Measurements from ENCODE around the gene KRT8. TPM values are rescaled to one million over a fixed set of nuclear protein-coding genes. Genes with fewer than 3 reads are reported as not detected.
"Not testable (repeated sequence)": the region's sequence is repeated elsewhere in the genome, so short reads cannot be mapped to it uniquely, and the experiment has no call there.

The KRT8 gene
- total RNA-seq, 1 experiment from 2014 or later: not detected

DNA sequence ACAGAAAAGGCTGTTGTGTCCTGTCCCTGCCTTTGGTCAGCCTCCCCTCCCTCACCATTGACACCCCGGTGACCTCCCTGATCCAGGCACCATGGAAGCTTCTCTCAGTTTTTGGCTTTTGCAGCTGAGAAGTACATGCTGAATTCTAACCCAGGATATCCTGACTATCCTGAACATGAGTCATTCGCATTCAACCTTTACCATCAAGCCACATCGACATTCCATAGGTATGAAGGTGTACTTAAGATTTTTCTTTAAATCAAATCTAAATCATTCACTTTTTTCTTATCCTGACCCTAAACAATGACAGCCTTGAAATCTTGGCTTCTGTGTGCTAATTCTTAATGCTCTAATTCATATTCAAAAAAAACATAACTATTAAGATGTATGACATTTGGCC is 47.4 kb downstream of the KRT8 start:
- Histone ChIP-seq H3K4me3 (ENCODE audit: low read length) (no peak overlapping the region), H4K20me1 (ENCODE audit: insufficient read depth, low read depth, low read length) (no peaks in the 10 kb centered on the region), H3K9me3 (ENCODE audit: low read length) (no peaks in the 10 kb centered on the region), H3K9ac (ENCODE audit: low read length) (no peak overlapping the region), H2AFZ (ENCODE audit: low read length) (no peak overlapping the region), H3K27me3 (ENCODE audit: low read length) (no peaks in the 10 kb centered on the region), H3K4me2 (ENCODE audit: low read depth, low read length, poor library complexity, severe bottlenecking) (no peak overlapping the region), H3K36me3 (ENCODE audit: insufficient read depth, low read length) (no peaks in the 10 kb centered on the region), H3K27ac (ENCODE audit: low read length) (no peak overlapping the region), H3K9me2 (replicated peaks; ENCODE audit: insufficient read depth, low read length) (no peaks in the 10 kb centered on the region), H3K4me1 (ENCODE audit: low read length) (no peaks in the 10 kb centered on the region), H3K79me2 (ENCODE audit: low read length) (no peaks in the 10 kb centered on the region)
- no peak for DNase-seq

DNA sequence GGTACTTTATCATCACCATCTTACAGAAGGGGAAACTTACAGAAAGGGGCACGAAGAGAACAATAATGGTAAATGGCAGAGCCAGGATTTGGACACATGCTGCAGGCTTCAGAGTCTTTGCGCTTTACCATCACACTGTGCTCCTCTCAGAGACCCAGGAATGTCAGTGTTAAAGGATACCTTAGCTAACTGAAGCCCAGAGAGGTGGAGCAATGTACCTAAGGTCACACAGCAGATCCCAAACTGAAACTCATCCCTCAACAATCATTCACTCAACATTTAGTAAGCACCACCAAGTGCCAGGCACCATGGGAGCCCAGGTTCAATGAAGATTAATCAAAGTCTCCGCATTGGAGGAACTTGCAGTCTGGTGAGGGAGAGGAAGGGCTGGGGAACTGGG is 48.1 kb downstream of the KRT8 start:
- Histone ChIP-seq H3K9me2 (replicated peaks; ENCODE audit: insufficient read depth, low read length) (no peaks in the 10 kb centered on the region), H3K9ac (ENCODE audit: low read length) (no peak overlapping the region), H2AFZ (ENCODE audit: low read length) (no peak overlapping the region), H3K36me3 (ENCODE audit: insufficient read depth, low read length) (no peaks in the 10 kb centered on the region), H4K20me1 (ENCODE audit: insufficient read depth, low read depth, low read length) (no peaks in the 10 kb centered on the region), H3K27me3 (ENCODE audit: low read length) (no peaks in the 10 kb centered on the region), H3K4me2 (ENCODE audit: low read depth, low read length, poor library complexity, severe bottlenecking) (no peak overlapping the region), H3K9me3 (ENCODE audit: low read length) (no peaks in the 10 kb centered on the region), H3K4me3 (ENCODE audit: low read length) (no peak overlapping the region), H3K27ac (ENCODE audit: low read length) (no peak overlapping the region), H3K4me1 (ENCODE audit: low read length) (no peaks in the 10 kb centered on the region; the same call in 1 of the 2 replicates), H3K79me2 (ENCODE audit: low read length) (no peaks in the 10 kb centered on the region)
- no peak for DNase-seq

GRCh38 chr12:52856077-52856476 is 48.8 kb downstream of the KRT8 start:
- H4K20me1 ChIP-seq (ENCODE audit: insufficient read depth, low read depth, low read length); H3K9me2 ChIP-seq (replicated peaks; ENCODE audit: insufficient read depth, low read length): not testable (repeated sequence)

GRCh38 chr12:52851787-52852186 is 53.1 kb downstream of the KRT8 start:
- Histone ChIP-seq H3K4me3 (ENCODE audit: low read length) (no peak overlapping the region), H3K4me1 (ENCODE audit: low read length) (peaks cover 17% of the 10 kb centered on the region), H3K4me2 (ENCODE audit: low read depth, low read length, poor library complexity, severe bottlenecking) (no peak overlapping the region), H3K9me2 (replicated peaks; ENCODE audit: insufficient read depth, low read length) (no peaks in the 10 kb centered on the region), H3K27ac (ENCODE audit: low read length) (no peak overlapping the region), H4K20me1 (ENCODE audit: insufficient read depth, low read depth, low read length) (no peaks in the 10 kb centered on the region), H3K9me3 (ENCODE audit: low read length) (no peaks in the 10 kb centered on the region), H3K27me3 (ENCODE audit: low read length) (no peaks in the 10 kb centered on the region), H3K79me2 (ENCODE audit: low read length) (no peaks in the 10 kb centered on the region), H3K9ac (ENCODE audit: low read length) (no peak overlapping the region), H2AFZ (ENCODE audit: low read length) (no peak overlapping the region), H3K36me3 (ENCODE audit: insufficient read depth, low read length) (no peaks in the 10 kb centered on the region)
- DNase-seq: no peak

More at GRCh38 chr12:52856077-52856476, 48.8 kb downstream of the KRT8 start:
- not testable (repeated sequence) for H3K9ac ChIP-seq (ENCODE audit: low read length); H3K27me3 ChIP-seq (ENCODE audit: low read length); H3K79me2 ChIP-seq (ENCODE audit: low read length); DNase-seq; H3K4me3 ChIP-seq (ENCODE audit: low read length); H3K36me3 ChIP-seq (ENCODE audit: insufficient read depth, low read length); H3K4me2 ChIP-seq (ENCODE audit: low read depth, low read length, poor library complexity, severe bottlenecking); H3K27ac ChIP-seq (ENCODE audit: low read length); H2AFZ ChIP-seq (ENCODE audit: low read length); H3K9me3 ChIP-seq (ENCODE audit: low read length); H3K4me1 ChIP-seq (ENCODE audit: low read length)

DNA sequence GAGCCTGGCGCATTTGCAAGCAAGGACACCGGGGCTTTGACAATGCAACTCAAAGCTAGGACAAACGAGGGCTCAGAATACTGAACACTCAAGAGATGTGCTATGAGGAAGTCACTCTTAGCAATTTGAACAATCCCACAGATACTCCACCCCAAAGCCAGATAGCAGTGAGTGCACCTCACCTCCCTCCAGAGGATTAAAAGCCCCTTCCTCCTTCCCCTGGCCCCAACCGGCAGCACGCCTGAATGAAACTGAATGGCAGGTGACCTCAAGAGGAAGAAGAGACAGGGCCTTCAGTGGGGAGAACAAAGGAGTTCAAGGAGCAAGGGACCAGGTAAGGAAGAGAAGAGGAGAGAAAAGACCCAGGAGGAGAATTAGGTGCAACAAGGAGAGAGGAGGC is 54.2 kb downstream of the KRT8 start:
- H3K27me3 ChIP-seq (ENCODE audit: low read length): no peaks in the 10 kb centered on the region
- H3K9me2 ChIP-seq (replicated peaks; ENCODE audit: insufficient read depth, low read length): no peaks in the 10 kb centered on the region
- H3K27ac ChIP-seq (ENCODE audit: low read length): no peak overlapping the region
- H2AFZ ChIP-seq (ENCODE audit: low read length): no peak overlapping the region
- no peak overlapping the region for H3K9ac ChIP-seq (ENCODE audit: low read length)
- H4K20me1 ChIP-seq (ENCODE audit: insufficient read depth, low read depth, low read length): no peaks in the 10 kb centered on the region
- H3K36me3 ChIP-seq (ENCODE audit: insufficient read depth, low read length): no peaks in the 10 kb centered on the region
- peak overlapping the region; percentile 40 for H3K4me2 ChIP-seq (ENCODE audit: low read depth, low read length, poor library complexity, severe bottlenecking)
- DNase-seq: peak; percentile 74
- H3K79me2 ChIP-seq (ENCODE audit: low read length): no peaks in the 10 kb centered on the region
- H3K4me3 ChIP-seq (ENCODE audit: low read length): no peak overlapping the region; the same call in 1 of the 2 replicates
- no peaks in the 10 kb centered on the region for H3K9me3 ChIP-seq (ENCODE audit: low read length)
- peaks cover 17% of the 10 kb centered on the region for H3K4me1 ChIP-seq (ENCODE audit: low read length)

DNA sequence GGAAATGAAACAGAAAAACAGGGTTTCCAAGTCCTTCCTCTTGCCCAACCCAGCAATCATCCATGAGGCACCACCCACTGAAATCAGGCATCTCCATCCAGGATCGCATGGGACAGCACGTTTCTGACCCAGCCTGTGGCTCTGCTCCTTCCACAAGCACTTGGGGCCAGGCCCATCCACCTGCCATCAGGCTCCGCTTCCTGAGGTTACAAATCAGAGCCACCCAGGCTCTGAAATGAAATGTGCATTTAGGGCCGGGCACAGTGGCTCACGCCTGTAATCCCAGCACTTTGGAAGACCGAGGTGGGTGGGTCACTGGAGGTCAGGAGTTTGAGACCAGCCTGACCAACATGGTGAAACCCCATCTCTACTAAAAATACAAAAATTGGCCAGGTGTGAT is 55.4 kb downstream of the KRT8 start:
- H3K9me3 ChIP-seq (ENCODE audit: low read length): no peaks in the 10 kb centered on the region
- H3K27ac ChIP-seq (ENCODE audit: low read length): no peak overlapping the region
- no peak overlapping the region for H3K9ac ChIP-seq (ENCODE audit: low read length)
- peaks cover 17% of the 10 kb centered on the region for H3K4me1 ChIP-seq (ENCODE audit: low read length)
- no peak overlapping the region for H3K4me3 ChIP-seq (ENCODE audit: low read length)
- no peak overlapping the region for H3K4me2 ChIP-seq (ENCODE audit: low read depth, low read length, poor library complexity, severe bottlenecking)
- DNase-seq: no peak
- no peaks in the 10 kb centered on the region for H4K20me1 ChIP-seq (ENCODE audit: insufficient read depth, low read depth, low read length)
- no peaks in the 10 kb centered on the region for H3K27me3 ChIP-seq (ENCODE audit: low read length)
- H3K79me2 ChIP-seq (ENCODE audit: low read length): no peaks in the 10 kb centered on the region
- H3K9me2 ChIP-seq (replicated peaks; ENCODE audit: insufficient read depth, low read length): no peaks in the 10 kb centered on the region
- H3K36me3 ChIP-seq (ENCODE audit: insufficient read depth, low read length): no peaks in the 10 kb centered on the region
- H2AFZ ChIP-seq (ENCODE audit: low read length): no peak overlapping the region

DNA sequence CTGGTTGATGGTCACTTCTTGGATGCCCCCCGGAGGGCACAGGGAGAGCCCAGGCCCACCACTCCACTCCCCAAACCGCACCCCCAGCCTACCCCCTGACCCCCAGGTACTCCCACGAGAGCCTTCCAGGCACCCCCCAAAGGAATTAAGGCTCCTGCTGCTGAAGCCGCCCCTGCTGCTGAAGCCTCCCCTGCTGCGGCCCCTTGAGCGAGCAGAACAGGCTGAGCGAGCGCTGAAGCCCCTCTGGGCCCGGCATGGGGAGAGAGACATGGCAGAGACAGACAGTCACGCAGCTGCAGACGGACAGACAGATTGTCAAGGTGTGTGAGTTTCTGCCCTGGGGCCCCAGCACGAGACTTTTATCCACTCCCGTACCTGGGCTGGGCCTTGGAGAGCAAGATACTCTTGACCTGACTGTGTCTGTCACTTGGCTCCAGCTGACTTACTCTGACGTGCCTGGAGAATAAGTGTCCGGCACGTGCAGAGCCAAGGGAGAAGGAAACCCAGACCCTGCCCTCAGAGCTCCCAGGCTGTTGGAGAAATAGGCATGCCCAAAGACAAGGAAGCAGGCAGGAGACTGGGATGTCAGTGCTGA is 56.1 kb downstream of the KRT8 start, which contains the start of gene KRT78:
TSS of gene KRT78 (minus strand) at position 334 of the 595 bp plus-strand sequence. CDS start at position 270, 64 bp downstream.
- peaks cover 17% of the 10 kb centered on the region for H3K4me1 ChIP-seq (ENCODE audit: low read length)
- no peaks in the 10 kb centered on the region for H3K79me2 ChIP-seq (ENCODE audit: low read length)
- H3K36me3 ChIP-seq (ENCODE audit: insufficient read depth, low read length): no peaks in the 10 kb centered on the region
- H3K9me3 ChIP-seq (ENCODE audit: low read length): no peaks in the 10 kb centered on the region
- no peaks in the 10 kb centered on the region for H3K27me3 ChIP-seq (ENCODE audit: low read length)
- H3K4me2 ChIP-seq (ENCODE audit: low read depth, low read length, poor library complexity, severe bottlenecking): no peak within 1 kb of the TSS
- H4K20me1 ChIP-seq (ENCODE audit: insufficient read depth, low read depth, low read length): no peaks in the 10 kb centered on the region
- H3K9ac ChIP-seq (ENCODE audit: low read length): no peak within 1 kb of the TSS
- H3K4me3 ChIP-seq (ENCODE audit: low read length): no peak within 1 kb of the TSS
- no peak for DNase-seq
- no peak within 1 kb of the TSS for H2AFZ ChIP-seq (ENCODE audit: low read length)
- no peak within 1 kb of the TSS for H3K27ac ChIP-seq (ENCODE audit: low read length)
- no peaks in the 10 kb centered on the region for H3K9me2 ChIP-seq (replicated peaks; ENCODE audit: insufficient read depth, low read length)

- Histone ChIP-seq H3K36me3 (ENCODE audit: insufficient read depth, low read length) (no peaks in the 10 kb centered on the region), H3K9ac (ENCODE audit: low read length) (no peak overlapping the region), H2AFZ (ENCODE audit: low read length) (no peak overlapping the region), H3K79me2 (ENCODE audit: low read length) (no peaks in the 10 kb centered on the region), H3K27me3 (ENCODE audit: low read length) (no peaks in the 10 kb centered on the region), H4K20me1 (ENCODE audit: insufficient read depth, low read depth, low read length) (no peaks in the 10 kb centered on the region), H3K9me3 (ENCODE audit: low read length) (no peaks in the 10 kb centered on the region), H3K9me2 (replicated peaks; ENCODE audit: insufficient read depth, low read length) (no peaks in the 10 kb centered on the region), H3K27ac (ENCODE audit: low read length) (no peak overlapping the region), H3K4me2 (ENCODE audit: low read depth, low read length, poor library complexity, severe bottlenecking) (no peak overlapping the region), H3K4me1 (ENCODE audit: low read length) (peaks cover 17% of the 10 kb centered on the region), H3K4me3 (ENCODE audit: low read length) (no peak overlapping the region)
- no peak for DNase-seq
Measured at GRCh38 chr12:52847335-52848102, 57.4 kb downstream of the KRT8 start.

Measured in Karpas-422 (cell line).